ENCODE data around the gene MGAT5. TPM values are rescaled to one million over a fixed set of nuclear protein-coding genes. Genes with fewer than 3 reads are reported as not detected.

The MGAT5 gene
- total RNA-seq, 1 donor from 2014 or later: 54.4 TPM

GRCh38 chr2:134306521-134306920 lies 52.6 kb downstream of the MGAT5 start:
- no peak for TF ChIP-seq CTCF (IDR thresholded peaks at IDR 0.05)
- no peaks in the 10 kb centered on the region for H3K36me3 ChIP-seq
- intact Hi-C loops (cut with DNase I): no loop called here
- H3K4me1 ChIP-seq: peaks cover 17% of the 10 kb centered on the region
- H3K4me3 ChIP-seq: no peak overlapping the region
- DNase-seq: no peak
- H3K27ac ChIP-seq: peak overlapping the region; percentile 12
- no peak for ATAC-seq
- no peaks in the 10 kb centered on the region for H3K9me3 ChIP-seq
- no peaks in the 10 kb centered on the region for H3K27me3 ChIP-seq

- H3K27ac ChIP-seq: peak overlapping the region; percentile 12
- peaks cover 10% of the 10 kb centered on the region for H3K4me1 ChIP-seq
- intact Hi-C loops (cut with DNase I): no loop called here
- H3K27me3 ChIP-seq: no peaks in the 10 kb centered on the region
- no peaks in the 10 kb centered on the region for H3K36me3 ChIP-seq
- H3K9me3 ChIP-seq: no peaks in the 10 kb centered on the region
- no peak overlapping the region for H3K4me3 ChIP-seq
- no peak for TF ChIP-seq CTCF (IDR thresholded peaks at IDR 0.05)
- no peak for DNase-seq
- no peak for ATAC-seq
Observed at GRCh38 chr2:134307334-134307733, 53.5 kb downstream of the MGAT5 start.

- intact Hi-C loops (cut with DNase I): no loop called here
- H3K27ac ChIP-seq: no peak overlapping the region
- H3K4me3 ChIP-seq: no peak overlapping the region
- no peaks in the 10 kb centered on the region for H3K9me3 ChIP-seq
- no peaks in the 10 kb centered on the region for H3K36me3 ChIP-seq
- no peak for TF ChIP-seq CTCF (IDR thresholded peaks at IDR 0.05)
- ATAC-seq (no peak), DNase-seq (no peak)
- no peaks in the 10 kb centered on the region for H3K27me3 ChIP-seq
- peaks cover 13% of the 10 kb centered on the region for H3K4me1 ChIP-seq
Observed at GRCh38 chr2:134308474-134309385, 54.9 kb downstream of the MGAT5 start.

GRCh38 chr2:134310107-134311079 lies 56.5 kb downstream of the MGAT5 start:
- Histone ChIP-seq H3K9me3 (no peaks in the 10 kb centered on the region), H3K36me3 (no peaks in the 10 kb centered on the region), H3K4me3 (no peak overlapping the region), H3K27me3 (no peaks in the 10 kb centered on the region), H3K27ac (no peak overlapping the region), H3K4me1 (peaks cover 13% of the 10 kb centered on the region)
- no peak for DNase-seq
- ATAC-seq: no peak
- intact Hi-C loops (cut with DNase I): no loop called here
- TF ChIP-seq CTCF (IDR thresholded peaks at IDR 0.05): no peak

- Histone ChIP-seq H3K36me3 (no peaks in the 10 kb centered on the region), H3K9me3 (no peaks in the 10 kb centered on the region), H3K4me1 (peaks cover 3% of the 10 kb centered on the region), H3K27ac (no peak overlapping the region), H3K27me3 (no peaks in the 10 kb centered on the region), H3K4me3 (no peak overlapping the region)
- DNase-seq: no peak
- intact Hi-C loops (cut with DNase I): no loop called here
- ATAC-seq: no peak
- no peak for TF ChIP-seq CTCF (IDR thresholded peaks at IDR 0.05)
Observed at GRCh38 chr2:134312482-134312881, 58.6 kb downstream of the MGAT5 start.

Measured in upper lobe of right lung (tissue), 1 donor.